GM19025 (cell line): ENCODE measurements around the gene PRKD1.
"Not testable (repeated sequence)": the region's sequence is repeated elsewhere in the genome, so short reads cannot be mapped to it uniquely, and the experiment has no call there.

Experiments used
- ATAC-seq: cut with Tn5 transposase; IDR thresholded peaks from one replicate; pipeline ENCODE4 v1.9.1; 2021; ENCODE audit warnings: mild to moderate bottlenecking, low read depth, moderate library complexity; ENCODE audit not compliant: unreplicated experiment

Gene PRKD1

GRCh38 chr14:29752221-29752923 is 175.3 kb downstream of the PRKD1 start:
- ATAC-seq: no peak

GRCh38 chr14:29749829-29750228 is 177.8 kb downstream of the PRKD1 start:
- no peak for ATAC-seq

- no peak for ATAC-seq
Measured at GRCh38 chr14:29749327-29749726, 178.3 kb downstream of the PRKD1 start.

GRCh38 chr14:29745863-29746262 is 181.8 kb downstream of the PRKD1 start:
- ATAC-seq: no peak

GRCh38 chr14:29743531-29743930 is 184.1 kb downstream of the PRKD1 start:
- no peak for ATAC-seq

- ATAC-seq: no peak
Measured at GRCh38 chr14:29741909-29742401, 185.7 kb downstream of the PRKD1 start.

GRCh38 chr14:29740491-29740890 is 187.2 kb downstream of the PRKD1 start:
- ATAC-seq: no peak

- no peak for ATAC-seq
Measured at GRCh38 chr14:29738950-29739349, 188.7 kb downstream of the PRKD1 start.

GRCh38 chr14:29738056-29738455 is 189.6 kb downstream of the PRKD1 start:
- no peak for ATAC-seq

GRCh38 chr14:29735459-29735858 is 192.2 kb downstream of the PRKD1 start:
- no peak for ATAC-seq

GRCh38 chr14:29734732-29735131 is 192.9 kb downstream of the PRKD1 start:
- ATAC-seq: no peak

GRCh38 chr14:29726560-29727331 is 200.9 kb downstream of the PRKD1 start:
- not testable (repeated sequence) for ATAC-seq

- ATAC-seq: no peak
Measured at GRCh38 chr14:29724991-29725390, 202.7 kb downstream of the PRKD1 start.

- ATAC-seq: no peak
Measured at GRCh38 chr14:29722831-29723230, 204.8 kb downstream of the PRKD1 start.

- no peak for ATAC-seq
Measured at GRCh38 chr14:29721586-29721985, 206.1 kb downstream of the PRKD1 start.

GRCh38 chr14:29717901-29718300 is 209.7 kb downstream of the PRKD1 start:
- no peak for ATAC-seq

GRCh38 chr14:29716150-29716549 is 211.5 kb downstream of the PRKD1 start:
- no peak for ATAC-seq

- ATAC-seq: no peak
Measured at GRCh38 chr14:29712601-29713000, 215.0 kb downstream of the PRKD1 start.

GRCh38 chr14:29710015-29710414 is 217.6 kb downstream of the PRKD1 start:
- ATAC-seq: no peak

- ATAC-seq: no peak
Measured at GRCh38 chr14:29709490-29709889, 218.2 kb downstream of the PRKD1 start.

GRCh38 chr14:29706700-29707099 is 220.9 kb downstream of the PRKD1 start:
- ATAC-seq: no peak

- no peak for ATAC-seq
Measured at GRCh38 chr14:29705801-29706200, 221.8 kb downstream of the PRKD1 start.
